Nephron (organoid): ENCODE measurements around the gene CABP2.

Experiments used
- H3K27ac Mint-ChIP-seq, 3 experiments: 2 replicates each; pipeline ENCODE4 v1.8.0; 2020; ENCODE audit warnings: mixed read lengths in 3 of 3, mild to moderate bottlenecking in 2 of 3, moderate library complexity in 1 of 3
- H3K27me3 Mint-ChIP-seq: 2 replicates; pipeline ENCODE4 v1.8.0; 2021; ENCODE audit warnings: low read depth, mild to moderate bottlenecking, moderate library complexity, mixed read lengths
- H3K36me3 Mint-ChIP-seq: 2 replicates; pipeline ENCODE4 v1.8.0; 2020; ENCODE audit warnings: low read depth, mixed read lengths
- H3K4me1 Mint-ChIP-seq: 2 replicates; pipeline ENCODE4 v1.8.0; 2020; ENCODE audit warnings: mixed read lengths
- H3K4me3 Mint-ChIP-seq, 3 experiments: 2 replicates each; pipeline ENCODE4 v1.8.0; 2020; ENCODE audit warnings: mild to moderate bottlenecking in 3 of 3, mixed read lengths in 3 of 3, moderate library complexity in 2 of 3
- H3K9me3 Mint-ChIP-seq: 2 replicates; pipeline ENCODE4 v1.8.0; 2020; ENCODE audit warnings: mixed read lengths
- CTCF ChIP-seq, 3 experiments: fragments of 200-600 bp; sonication (generic); IDR thresholded peaks; one replicate each; pipeline ENCODE4 v1.5.0; 2021; ENCODE audit warnings: antibody characterized with exemption in 3 of 3; ENCODE audit not compliant: unreplicated experiment in 3 of 3

The CABP2 gene

GRCh38 chr11:67507864-67508485 lies 15.3 kb downstream of the CABP2 start, which contains the start of gene CDK2AP2:
Gene CDK2AP2 (minus strand): TSS chr11:67508162. CDS start chr11:67508082, 80 bp downstream.
- peak within 1 kb of the TSS; percentile 88 to 94 (median 90) for H3K4me3 Mint-ChIP-seq
- peaks cover 22% of the 10 kb centered on the region for H3K4me1 Mint-ChIP-seq
- no peak for TF ChIP-seq CTCF (IDR thresholded peaks at IDR 0.05; ENCODE audit: unreplicated experiment in 3 of 3)
- H3K9me3 Mint-ChIP-seq, result no peaks in the 10 kb centered on the region
- H3K27me3 Mint-ChIP-seq, result peaks cover 18% of the 10 kb centered on the region
- peak within 1 kb of the TSS; percentile 80 to 97 (median 94) for H3K27ac Mint-ChIP-seq
- H3K36me3 Mint-ChIP-seq, result no peaks in the 10 kb centered on the region

GRCh38 chr11:67507242-67507863 lies 15.9 kb downstream of the CABP2 start:
- TF ChIP-seq CTCF (IDR thresholded peaks at IDR 0.05; ENCODE audit: unreplicated experiment in 3 of 3), result no peak
- Mint-ChIP-seq H3K4me3 (peak overlapping the region; percentile 88 to 94 (median 90)), H3K36me3 (no peaks in the 10 kb centered on the region), H3K9me3 (no peaks in the 10 kb centered on the region), H3K27ac (peak overlapping the region; percentile 37 to 69 (median 67)), H3K4me1 (peaks cover 26% of the 10 kb centered on the region), H3K27me3 (peaks cover 20% of the 10 kb centered on the region)

GRCh38 chr11:67506426-67507051 lies 16.7 kb downstream of the CABP2 start:
- Mint-ChIP-seq H3K36me3 (no peaks in the 10 kb centered on the region), H3K27me3 (peaks cover 21% of the 10 kb centered on the region), H3K4me1 (peaks cover 26% of the 10 kb centered on the region), H3K4me3 (peak overlapping the region; percentile 88 to 94 (median 90)), H3K9me3 (no peaks in the 10 kb centered on the region), H3K27ac (peak overlapping the region; percentile 69 to 93 (median 90))
- peak in 2 of 3 experiments; percentile 27 to 34 for TF ChIP-seq CTCF (IDR thresholded peaks at IDR 0.05; ENCODE audit: unreplicated experiment in 3 of 3)

GRCh38 chr11:67505605-67506396 lies 17.4 kb downstream of the CABP2 start:
- H3K4me1 Mint-ChIP-seq, result peaks cover 26% of the 10 kb centered on the region
- peaks cover 6% of the 10 kb centered on the region for H3K36me3 Mint-ChIP-seq
- peak overlapping the region; percentile 69 to 93 (median 90) for H3K27ac Mint-ChIP-seq
- H3K27me3 Mint-ChIP-seq, result peaks cover 21% of the 10 kb centered on the region
- no peaks in the 10 kb centered on the region for H3K9me3 Mint-ChIP-seq
- H3K4me3 Mint-ChIP-seq, result peak overlapping the region; percentile 88 to 94 (median 90)
- TF ChIP-seq CTCF (IDR thresholded peaks at IDR 0.05; ENCODE audit: unreplicated experiment in 3 of 3), result peak; percentile 92 to 97 (median 94)

- Mint-ChIP-seq H3K9me3 (no peaks in the 10 kb centered on the region), H3K27ac (peak within 1 kb of the TSS; percentile 69 to 93 (median 90)), H3K27me3 (peaks cover 21% of the 10 kb centered on the region), H3K36me3 (peaks cover 10% of the 10 kb centered on the region), H3K4me3 (peak within 1 kb of the TSS; percentile 88 to 94 (median 90)), H3K4me1 (peaks cover 26% of the 10 kb centered on the region)
- no peak for TF ChIP-seq CTCF (IDR thresholded peaks at IDR 0.05; ENCODE audit: unreplicated experiment in 3 of 3)
Observed at GRCh38 chr11:67504950-67505581, 18.2 kb downstream of the CABP2 start, which contains the start of gene PITPNM1. Gene PITPNM1 (minus strand): TSS chr11:67505363. CDS start chr11:67504180, 1,183 bp downstream.
